K562 (cell line): ENCODE data around the gene NEB.

Experiments used
- NUFIP1 ChIP-seq: fragments of 450-650 bp; IDR thresholded peaks from 2 replicates; pipeline ENCODE4 v1.6.1; 2018; ENCODE audit not compliant: partially characterized antibody
- POLR2AphosphoS2 ChIP-seq: IDR thresholded peaks from 2 replicates; pipeline ENCODE4 v1.6.1; 2012; ENCODE audit warnings: low read length, improper control_type of control experiment
- POLR2AphosphoS5 ChIP-seq: IDR thresholded peaks from 2 replicates; pipeline ENCODE4 v1.6.1; 2011; ENCODE audit warnings: mild to moderate bottlenecking, low read depth, low read length, moderate library complexity; ENCODE audit not compliant: control insufficient read depth, insufficient read depth
- XRCC5 ChIP-seq: fragments of 200-400 bp; formaldehyde crosslinking; IDR thresholded peaks from 2 replicates; pipeline ENCODE4 v1.6.1; 2017; ENCODE audit warnings: low read depth, mild to moderate bottlenecking, low read length
- YY1 ChIP-seq, 3 experiments: IDR thresholded peaks; 2 replicates each; pipeline ENCODE4 v1.6.1; 2011; ENCODE audit warnings: low read length in 2 of 3, mild to moderate bottlenecking in 2 of 3, moderate library complexity in 2 of 3, borderline replicate concordance in 1 of 3, control low read depth in 1 of 3, low read depth in 1 of 3; ENCODE audit not compliant: insufficient read depth in 3 of 3, insufficient replicate concordance in 2 of 3, control insufficient read depth in 1 of 3, insufficient read length in 1 of 3; ENCODE audit errors: extremely low read depth in 1 of 3
- TF ChIP-seq, protein P1 (sequence below), 2 experiments: fragments of 450-650 bp; conservative IDR thresholded peaks; 2 replicates each; pipeline ENCODE4 v1.6.1; 2017; ENCODE audit warnings: mild to moderate bottlenecking in 2 of 2, moderate library complexity in 2 of 2
- TF ChIP-seq, protein P2 (sequence below): sonication (generic); formaldehyde crosslinking; IDR thresholded peaks from 2 replicates; pipeline ENCODE4 v1.8.1; 2023; ENCODE audit warnings: mild to moderate bottlenecking, missing genetic modification reagents
- TF ChIP-seq, protein P3 (sequence below), 2 experiments: fragments of 450-650 bp in 1 of 2; sonication (generic) in 1 of 2; formaldehyde crosslinking in 1 of 2; IDR thresholded peaks; 2 replicates each; pipeline versions ENCODE4 v1.7.1 to v1.9.0; 2016 to 2022; ENCODE audit warnings: inconsistent platforms in 1 of 2, mild to moderate bottlenecking in 1 of 2, missing genetic modification reagents in 1 of 2
- TF ChIP-seq, protein P4 (sequence below), 3 experiments: IDR thresholded peaks in 2 of 3; conservative IDR thresholded peaks in 1 of 3; 2 replicates each; pipeline ENCODE4 v1.5.1; 2011 to 2012; ENCODE audit warnings: low read length in 3 of 3, mild to moderate bottlenecking in 3 of 3, control low read depth in 2 of 3, improper control_type of control experiment in 1 of 3, inconsistent platforms in 1 of 3, low read depth in 1 of 3, mixed read lengths in 1 of 3, moderate library complexity in 1 of 3; ENCODE audit not compliant: insufficient read depth in 2 of 3

DNA sequence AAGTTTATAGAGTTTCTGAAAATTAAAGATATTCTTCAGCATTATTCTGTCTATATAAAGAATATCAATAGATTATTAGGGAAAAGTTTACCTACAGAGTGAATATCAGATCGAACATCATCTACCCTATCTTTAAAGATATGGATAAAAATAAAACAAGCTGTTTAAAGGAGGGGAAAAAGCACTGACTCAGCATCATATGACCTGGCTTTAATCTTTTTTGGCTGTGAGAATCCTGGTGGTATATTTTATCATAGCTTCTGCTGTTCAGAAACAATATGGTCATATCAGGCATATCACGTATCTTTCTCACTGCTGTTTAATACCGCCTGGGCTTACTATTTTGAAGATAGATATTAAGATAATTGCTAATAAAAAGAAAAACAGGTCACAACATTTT is 80.2 kb downstream of the NEB start:
- TF ChIP-seq, protein P1, sequence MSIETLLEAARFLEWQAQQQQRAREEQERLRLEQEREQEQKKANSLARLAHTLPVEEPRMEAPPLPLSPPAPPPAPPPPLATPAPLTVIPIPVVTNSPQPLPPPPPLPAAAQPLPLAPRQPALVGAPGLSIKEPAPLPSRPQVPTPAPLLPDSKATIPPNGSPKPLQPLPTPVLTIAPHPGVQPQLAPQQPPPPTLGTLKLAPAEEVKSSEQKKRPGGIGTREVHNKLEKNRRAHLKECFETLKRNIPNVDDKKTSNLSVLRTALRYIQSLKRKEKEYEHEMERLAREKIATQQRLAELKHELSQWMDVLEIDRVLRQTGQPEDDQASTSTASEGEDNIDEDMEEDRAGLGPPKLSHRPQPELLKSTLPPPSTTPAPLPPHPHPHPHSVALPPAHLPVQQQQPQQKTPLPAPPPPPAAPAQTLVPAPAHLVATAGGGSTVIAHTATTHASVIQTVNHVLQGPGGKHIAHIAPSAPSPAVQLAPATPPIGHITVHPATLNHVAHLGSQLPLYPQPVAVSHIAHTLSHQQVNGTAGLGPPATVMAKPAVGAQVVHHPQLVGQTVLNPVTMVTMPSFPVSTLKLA (conservative IDR thresholded peaks at IDR 0.05), result no peak
- TF ChIP-seq NUFIP1, result no peak
- TF ChIP-seq, protein P2, sequence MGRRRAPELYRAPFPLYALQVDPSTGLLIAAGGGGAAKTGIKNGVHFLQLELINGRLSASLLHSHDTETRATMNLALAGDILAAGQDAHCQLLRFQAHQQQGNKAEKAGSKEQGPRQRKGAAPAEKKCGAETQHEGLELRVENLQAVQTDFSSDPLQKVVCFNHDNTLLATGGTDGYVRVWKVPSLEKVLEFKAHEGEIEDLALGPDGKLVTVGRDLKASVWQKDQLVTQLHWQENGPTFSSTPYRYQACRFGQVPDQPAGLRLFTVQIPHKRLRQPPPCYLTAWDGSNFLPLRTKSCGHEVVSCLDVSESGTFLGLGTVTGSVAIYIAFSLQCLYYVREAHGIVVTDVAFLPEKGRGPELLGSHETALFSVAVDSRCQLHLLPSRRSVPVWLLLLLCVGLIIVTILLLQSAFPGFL (CRISPR knock-in tag), result no peak
- TF ChIP-seq POLR2AphosphoS5, result no peak
- TF ChIP-seq YY1 (IDR thresholded peaks at IDR 0.05; ENCODE audit: borderline replicate concordance in 1 of 3, control insufficient read depth in 1 of 3, extremely low read depth in 1 of 3, insufficient read depth in 3 of 3, insufficient read length in 1 of 3, insufficient replicate concordance in 2 of 3, low read depth in 1 of 3, low read length in 2 of 3), result no peak
- TF ChIP-seq, protein P3, sequence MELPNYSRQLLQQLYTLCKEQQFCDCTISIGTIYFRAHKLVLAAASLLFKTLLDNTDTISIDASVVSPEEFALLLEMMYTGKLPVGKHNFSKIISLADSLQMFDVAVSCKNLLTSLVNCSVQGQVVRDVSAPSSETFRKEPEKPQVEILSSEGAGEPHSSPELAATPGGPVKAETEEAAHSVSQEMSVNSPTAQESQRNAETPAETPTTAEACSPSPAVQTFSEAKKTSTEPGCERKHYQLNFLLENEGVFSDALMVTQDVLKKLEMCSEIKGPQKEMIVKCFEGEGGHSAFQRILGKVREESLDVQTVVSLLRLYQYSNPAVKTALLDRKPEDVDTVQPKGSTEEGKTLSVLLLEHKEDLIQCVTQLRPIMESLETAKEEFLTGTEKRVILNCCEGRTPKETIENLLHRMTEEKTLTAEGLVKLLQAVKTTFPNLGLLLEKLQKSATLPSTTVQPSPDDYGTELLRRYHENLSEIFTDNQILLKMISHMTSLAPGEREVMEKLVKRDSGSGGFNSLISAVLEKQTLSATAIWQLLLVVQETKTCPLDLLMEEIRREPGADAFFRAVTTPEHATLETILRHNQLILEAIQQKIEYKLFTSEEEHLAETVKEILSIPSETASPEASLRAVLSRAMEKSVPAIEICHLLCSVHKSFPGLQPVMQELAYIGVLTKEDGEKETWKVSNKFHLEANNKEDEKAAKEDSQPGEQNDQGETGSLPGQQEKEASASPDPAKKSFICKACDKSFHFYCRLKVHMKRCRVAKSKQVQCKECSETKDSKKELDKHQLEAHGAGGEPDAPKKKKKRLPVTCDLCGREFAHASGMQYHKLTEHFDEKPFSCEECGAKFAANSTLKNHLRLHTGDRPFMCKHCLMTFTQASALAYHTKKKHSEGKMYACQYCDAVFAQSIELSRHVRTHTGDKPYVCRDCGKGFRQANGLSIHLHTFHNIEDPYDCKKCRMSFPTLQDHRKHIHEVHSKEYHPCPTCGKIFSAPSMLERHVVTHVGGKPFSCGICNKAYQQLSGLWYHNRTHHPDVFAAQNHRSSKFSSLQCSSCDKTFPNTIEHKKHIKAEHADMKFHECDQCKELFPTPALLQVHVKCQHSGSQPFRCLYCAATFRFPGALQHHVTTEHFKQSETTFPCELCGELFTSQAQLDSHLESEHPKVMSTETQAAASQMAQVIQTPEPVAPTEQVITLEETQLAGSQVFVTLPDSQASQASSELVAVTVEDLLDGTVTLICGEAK (IDR thresholded peaks at IDR 0.05), result no peak
- TF ChIP-seq, protein P3 (CRISPR knock-in tag; IDR thresholded peaks at IDR 0.05), result no peak
- TF ChIP-seq XRCC5, result no peak
- TF ChIP-seq POLR2AphosphoS2, result no peak
- TF ChIP-seq, protein P4, sequence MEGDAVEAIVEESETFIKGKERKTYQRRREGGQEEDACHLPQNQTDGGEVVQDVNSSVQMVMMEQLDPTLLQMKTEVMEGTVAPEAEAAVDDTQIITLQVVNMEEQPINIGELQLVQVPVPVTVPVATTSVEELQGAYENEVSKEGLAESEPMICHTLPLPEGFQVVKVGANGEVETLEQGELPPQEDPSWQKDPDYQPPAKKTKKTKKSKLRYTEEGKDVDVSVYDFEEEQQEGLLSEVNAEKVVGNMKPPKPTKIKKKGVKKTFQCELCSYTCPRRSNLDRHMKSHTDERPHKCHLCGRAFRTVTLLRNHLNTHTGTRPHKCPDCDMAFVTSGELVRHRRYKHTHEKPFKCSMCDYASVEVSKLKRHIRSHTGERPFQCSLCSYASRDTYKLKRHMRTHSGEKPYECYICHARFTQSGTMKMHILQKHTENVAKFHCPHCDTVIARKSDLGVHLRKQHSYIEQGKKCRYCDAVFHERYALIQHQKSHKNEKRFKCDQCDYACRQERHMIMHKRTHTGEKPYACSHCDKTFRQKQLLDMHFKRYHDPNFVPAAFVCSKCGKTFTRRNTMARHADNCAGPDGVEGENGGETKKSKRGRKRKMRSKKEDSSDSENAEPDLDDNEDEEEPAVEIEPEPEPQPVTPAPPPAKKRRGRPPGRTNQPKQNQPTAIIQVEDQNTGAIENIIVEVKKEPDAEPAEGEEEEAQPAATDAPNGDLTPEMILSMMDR (IDR thresholded peaks at IDR 0.05 in 2 of 3, conservative IDR thresholded peaks at IDR 0.05 in 1 of 3; ENCODE audit: insufficient read depth in 2 of 3, low read depth in 1 of 3, low read length in 3 of 3), result no peak
